Measurements from ENCODE around the gene PHF11.

DNA sequence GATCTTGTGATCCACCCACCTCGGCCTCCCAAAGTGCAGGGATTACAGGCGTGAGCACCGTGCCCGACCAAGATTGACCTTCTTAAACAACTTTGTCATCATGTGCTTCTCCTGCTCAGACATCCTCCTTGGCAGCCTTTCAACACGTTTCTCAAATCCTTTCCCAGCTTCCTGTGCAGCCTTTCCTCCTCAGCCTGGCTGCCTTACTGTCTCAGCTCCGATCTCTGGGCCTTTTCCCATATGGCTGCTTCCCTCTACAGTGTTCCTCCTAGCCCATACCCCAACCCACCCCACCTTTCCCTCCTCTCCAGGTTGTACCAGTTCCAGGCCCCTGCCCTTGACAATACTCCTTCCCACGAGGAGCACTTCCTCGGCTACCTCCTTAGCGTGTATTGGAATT is 7.2 kb downstream of the PHF11 start:
- TF ChIP-seq, protein P1, sequence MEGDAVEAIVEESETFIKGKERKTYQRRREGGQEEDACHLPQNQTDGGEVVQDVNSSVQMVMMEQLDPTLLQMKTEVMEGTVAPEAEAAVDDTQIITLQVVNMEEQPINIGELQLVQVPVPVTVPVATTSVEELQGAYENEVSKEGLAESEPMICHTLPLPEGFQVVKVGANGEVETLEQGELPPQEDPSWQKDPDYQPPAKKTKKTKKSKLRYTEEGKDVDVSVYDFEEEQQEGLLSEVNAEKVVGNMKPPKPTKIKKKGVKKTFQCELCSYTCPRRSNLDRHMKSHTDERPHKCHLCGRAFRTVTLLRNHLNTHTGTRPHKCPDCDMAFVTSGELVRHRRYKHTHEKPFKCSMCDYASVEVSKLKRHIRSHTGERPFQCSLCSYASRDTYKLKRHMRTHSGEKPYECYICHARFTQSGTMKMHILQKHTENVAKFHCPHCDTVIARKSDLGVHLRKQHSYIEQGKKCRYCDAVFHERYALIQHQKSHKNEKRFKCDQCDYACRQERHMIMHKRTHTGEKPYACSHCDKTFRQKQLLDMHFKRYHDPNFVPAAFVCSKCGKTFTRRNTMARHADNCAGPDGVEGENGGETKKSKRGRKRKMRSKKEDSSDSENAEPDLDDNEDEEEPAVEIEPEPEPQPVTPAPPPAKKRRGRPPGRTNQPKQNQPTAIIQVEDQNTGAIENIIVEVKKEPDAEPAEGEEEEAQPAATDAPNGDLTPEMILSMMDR (IDR thresholded peaks at IDR 0.05) = no peak
- TF ChIP-seq POLR2A (IDR thresholded peaks at IDR 0.05) = no peak
